ENCODE results near the gene L3MBTL2.
A peak's percentile ranks its signal among the peaks of the same experiment; 100 is the strongest.
"Not testable (repeated sequence)": the region's sequence is repeated elsewhere in the genome, so short reads cannot be mapped to it uniquely, and the experiment has no call there.

Gene L3MBTL2

DNA sequence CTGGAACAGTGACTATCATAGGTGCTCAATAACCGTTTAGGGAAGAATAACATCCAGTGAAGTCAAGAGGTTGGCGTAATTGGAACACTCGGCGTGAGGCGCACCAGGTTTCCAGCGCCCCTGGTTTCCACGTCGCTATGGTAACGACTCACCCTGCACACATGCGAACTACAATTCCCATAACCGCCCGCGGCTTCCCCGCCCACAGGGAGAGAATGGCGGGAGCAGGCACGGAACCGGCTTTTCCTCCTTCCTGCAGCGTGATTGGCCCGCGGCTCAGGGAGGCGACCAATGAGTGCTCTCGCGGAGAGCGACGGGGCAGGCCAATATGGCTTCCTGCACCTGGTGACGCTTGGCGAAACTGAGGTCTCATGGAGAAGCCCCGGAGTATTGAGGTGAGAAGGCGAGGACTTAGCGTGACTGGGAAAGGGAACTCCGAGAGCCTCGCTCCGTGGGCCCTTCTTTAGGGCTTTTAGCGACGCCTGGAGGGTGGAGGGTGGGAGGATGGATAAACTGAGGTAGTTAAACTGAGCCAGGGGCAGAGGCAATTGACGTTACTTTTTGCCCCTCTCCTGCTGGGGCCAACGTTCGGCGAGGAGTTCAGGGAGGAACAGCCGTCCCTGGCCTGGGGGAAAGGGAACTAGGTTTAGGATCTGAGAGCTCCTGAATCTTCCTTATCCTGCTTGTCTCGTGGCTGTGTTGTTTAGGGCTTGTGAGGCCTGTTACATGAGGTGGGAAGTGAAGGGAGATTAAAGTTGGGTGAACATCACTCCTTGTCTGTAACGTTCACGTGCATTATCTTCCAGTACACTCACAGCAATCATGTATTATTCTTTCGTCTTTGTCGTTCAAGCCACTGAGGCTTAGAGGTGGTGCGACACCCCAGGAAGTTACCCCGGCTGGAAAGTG, at the start of gene L3MBTL2:
TSS of gene L3MBTL2 (plus strand) at position 321 of the 909 bp plus-strand sequence. CDS start at position 372, 51 bp downstream.
- peaks cover 5% of the 10 kb centered on the region for H3K4me1 ChIP-seq (ENCODE audit: insufficient read depth, low read length)
- no peaks in the 10 kb centered on the region for H3K27me3 ChIP-seq (ENCODE audit: control insufficient read depth in 1 of 2, insufficient read depth in 2 of 2, low read length in 2 of 2)
- H3K4me3 ChIP-seq (ENCODE audit: low read depth in 1 of 2, low read length in 2 of 2): peak within 1 kb of the TSS; percentile 58 to 91
- H3K27ac ChIP-seq (ENCODE audit: low read depth, low read length): peak within 1 kb of the TSS; percentile 77
- peaks cover 5% of the 10 kb centered on the region for H3K36me3 ChIP-seq (ENCODE audit: insufficient read depth, low read length)
- peak within 1 kb of the TSS; percentile 77 for H3K9ac ChIP-seq (ENCODE audit: low read length)
- no peaks in the 10 kb centered on the region for H3K9me3 ChIP-seq (ENCODE audit: low read length)

DNA sequence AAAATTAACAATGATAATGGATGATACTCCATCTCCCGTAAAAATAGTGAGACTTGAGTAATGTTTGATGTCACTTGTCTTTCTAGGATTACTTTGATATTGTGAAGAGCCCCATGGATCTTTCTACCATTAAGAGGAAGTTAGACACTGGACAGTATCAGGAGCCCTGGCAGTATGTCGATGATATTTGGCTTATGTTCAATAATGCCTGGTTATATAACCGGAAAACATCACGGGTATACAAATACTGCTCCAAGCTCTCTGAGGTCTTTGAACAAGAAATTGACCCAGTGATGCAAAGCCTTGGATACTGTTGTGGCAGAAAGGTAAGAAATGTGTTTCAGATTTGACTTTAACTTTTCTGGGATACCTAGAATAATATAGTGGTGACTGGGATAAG, 48.0 kb upstream of the L3MBTL2 start:
- Histone ChIP-seq H3K9ac (ENCODE audit: low read length) (no peak overlapping the region), H3K9me3 (ENCODE audit: low read length) (no peaks in the 10 kb centered on the region), H3K27ac (ENCODE audit: low read depth, low read length) (no peak overlapping the region), H3K4me3 (ENCODE audit: low read depth in 1 of 2, low read length in 2 of 2) (no peak overlapping the region), H3K4me1 (ENCODE audit: insufficient read depth, low read length) (no peaks in the 10 kb centered on the region), H3K27me3 (ENCODE audit: control insufficient read depth in 1 of 2, insufficient read depth in 2 of 2, low read length in 2 of 2) (no peaks in the 10 kb centered on the region), H3K36me3 (ENCODE audit: insufficient read depth, low read length) (peaks cover 85% of the 10 kb centered on the region)

DNA sequence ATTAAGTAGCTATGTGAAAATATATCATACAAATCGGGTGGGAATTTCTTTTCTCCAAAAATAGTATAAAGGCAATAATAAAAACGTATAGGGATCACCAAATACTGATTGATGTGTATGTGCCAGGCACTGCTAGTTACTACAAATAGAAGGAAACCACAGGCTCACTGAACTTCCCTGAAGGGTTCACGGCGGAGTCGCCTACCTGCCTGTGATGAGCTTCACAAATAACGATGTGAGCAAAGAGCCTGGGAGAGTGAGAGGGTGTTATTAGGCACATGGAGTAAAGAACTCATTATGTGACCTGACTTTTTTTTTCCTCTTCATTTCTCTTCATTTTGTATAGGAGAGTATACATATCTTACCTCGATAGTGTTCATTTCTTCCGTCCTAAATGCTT, 36.0 kb upstream of the L3MBTL2 start:
- Histone ChIP-seq H3K4me1 (ENCODE audit: insufficient read depth, low read length) (no peaks in the 10 kb centered on the region), H3K27me3 (ENCODE audit: control insufficient read depth in 1 of 2, insufficient read depth in 2 of 2, low read length in 2 of 2) (no peaks in the 10 kb centered on the region), H3K4me3 (ENCODE audit: low read depth in 1 of 2, low read length in 2 of 2) (no peak overlapping the region), H3K27ac (ENCODE audit: low read depth, low read length) (no peak overlapping the region), H3K36me3 (ENCODE audit: insufficient read depth, low read length) (peaks cover 68% of the 10 kb centered on the region), H3K9me3 (ENCODE audit: low read length) (no peaks in the 10 kb centered on the region), H3K9ac (ENCODE audit: low read length) (no peak overlapping the region)

DNA sequence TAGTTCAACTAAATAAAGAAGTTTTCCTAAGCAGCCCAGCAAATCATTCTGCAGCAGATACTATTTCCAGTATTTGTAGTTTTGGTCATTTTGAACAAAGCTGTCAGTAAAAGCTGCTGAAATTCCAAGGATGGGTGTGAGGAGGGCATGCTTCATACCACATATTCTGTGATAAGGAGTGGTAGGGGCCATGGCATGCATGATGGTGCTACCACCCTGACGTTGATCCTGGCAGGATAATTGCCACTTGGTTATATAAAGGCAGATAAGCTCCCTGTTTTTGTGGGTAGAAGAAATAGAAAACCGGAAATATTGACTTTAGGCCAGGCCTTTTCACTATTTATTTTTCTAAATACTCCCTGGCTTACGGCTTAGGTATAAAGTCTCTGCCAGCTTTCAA, 33.1 kb upstream of the L3MBTL2 start:
- no peak overlapping the region for H3K9ac ChIP-seq (ENCODE audit: low read length)
- H3K4me3 ChIP-seq (ENCODE audit: low read depth in 1 of 2, low read length in 2 of 2): no peak overlapping the region
- no peaks in the 10 kb centered on the region for H3K9me3 ChIP-seq (ENCODE audit: low read length)
- H3K27me3 ChIP-seq (ENCODE audit: control insufficient read depth in 1 of 2, insufficient read depth in 2 of 2, low read length in 2 of 2): no peaks in the 10 kb centered on the region
- H3K4me1 ChIP-seq (ENCODE audit: insufficient read depth, low read length): no peaks in the 10 kb centered on the region
- no peak overlapping the region for H3K27ac ChIP-seq (ENCODE audit: low read depth, low read length)
- H3K36me3 ChIP-seq (ENCODE audit: insufficient read depth, low read length): peaks cover 82% of the 10 kb centered on the region

DNA sequence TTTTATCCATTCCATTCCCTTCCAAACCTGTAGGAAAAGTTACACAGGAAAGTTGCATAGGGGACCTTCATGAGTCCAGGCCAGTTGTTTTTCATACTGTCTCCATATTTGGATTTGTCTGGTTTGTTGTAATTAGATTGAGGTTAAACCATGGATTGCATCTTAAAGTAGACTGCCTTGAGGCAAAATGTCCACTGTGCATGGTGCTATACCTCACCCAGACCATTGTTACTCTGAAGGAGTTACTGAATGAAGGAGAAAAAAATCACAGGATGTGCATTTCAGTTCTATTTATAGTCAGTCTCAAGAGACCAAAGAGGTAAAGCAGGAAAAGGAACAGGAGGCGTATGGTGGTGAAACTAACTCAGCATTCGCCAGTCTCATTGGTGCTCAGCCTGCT, 29.6 kb upstream of the L3MBTL2 start:
- Histone ChIP-seq H3K9me3 (ENCODE audit: low read length) (no peaks in the 10 kb centered on the region), H3K9ac (ENCODE audit: low read length) (no peak overlapping the region), H3K27me3 (ENCODE audit: control insufficient read depth in 1 of 2, insufficient read depth in 2 of 2, low read length in 2 of 2) (no peaks in the 10 kb centered on the region), H3K4me1 (ENCODE audit: insufficient read depth, low read length) (no peaks in the 10 kb centered on the region), H3K4me3 (ENCODE audit: low read depth in 1 of 2, low read length in 2 of 2) (no peak overlapping the region), H3K27ac (ENCODE audit: low read depth, low read length) (no peak overlapping the region), H3K36me3 (ENCODE audit: insufficient read depth, low read length) (peaks cover 82% of the 10 kb centered on the region)

DNA sequence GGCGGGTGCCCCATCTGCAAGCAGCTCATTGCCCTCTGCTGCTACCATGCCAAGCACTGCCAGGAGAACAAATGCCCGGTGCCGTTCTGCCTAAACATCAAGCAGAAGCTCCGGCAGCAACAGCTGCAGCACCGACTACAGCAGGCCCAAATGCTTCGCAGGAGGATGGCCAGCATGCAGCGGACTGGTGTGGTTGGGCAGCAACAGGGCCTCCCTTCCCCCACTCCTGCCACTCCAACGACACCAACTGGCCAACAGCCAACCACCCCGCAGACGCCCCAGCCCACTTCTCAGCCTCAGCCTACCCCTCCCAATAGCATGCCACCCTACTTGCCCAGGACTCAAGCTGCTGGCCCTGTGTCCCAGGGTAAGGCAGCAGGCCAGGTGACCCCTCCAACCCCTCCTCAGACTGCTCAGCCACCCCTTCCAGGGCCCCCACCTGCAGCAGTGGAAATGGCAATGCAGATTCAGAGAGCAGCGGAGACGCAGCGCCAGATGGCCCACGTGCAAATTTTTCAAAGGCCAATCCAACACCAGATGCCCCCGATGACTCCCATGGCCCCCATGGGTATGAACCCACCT, 28.0 kb upstream of the L3MBTL2 start:
- H3K4me1 ChIP-seq (ENCODE audit: insufficient read depth, low read length): no peaks in the 10 kb centered on the region
- H3K27me3 ChIP-seq (ENCODE audit: control insufficient read depth in 1 of 2, insufficient read depth in 2 of 2, low read length in 2 of 2): no peaks in the 10 kb centered on the region
- no peak overlapping the region for H3K4me3 ChIP-seq (ENCODE audit: low read depth in 1 of 2, low read length in 2 of 2)
- H3K27ac ChIP-seq (ENCODE audit: low read depth, low read length): no peak overlapping the region
- no peak overlapping the region for H3K9ac ChIP-seq (ENCODE audit: low read length)
- no peaks in the 10 kb centered on the region for H3K9me3 ChIP-seq (ENCODE audit: low read length)
- peaks cover 74% of the 10 kb centered on the region for H3K36me3 ChIP-seq (ENCODE audit: insufficient read depth, low read length)

DNA sequence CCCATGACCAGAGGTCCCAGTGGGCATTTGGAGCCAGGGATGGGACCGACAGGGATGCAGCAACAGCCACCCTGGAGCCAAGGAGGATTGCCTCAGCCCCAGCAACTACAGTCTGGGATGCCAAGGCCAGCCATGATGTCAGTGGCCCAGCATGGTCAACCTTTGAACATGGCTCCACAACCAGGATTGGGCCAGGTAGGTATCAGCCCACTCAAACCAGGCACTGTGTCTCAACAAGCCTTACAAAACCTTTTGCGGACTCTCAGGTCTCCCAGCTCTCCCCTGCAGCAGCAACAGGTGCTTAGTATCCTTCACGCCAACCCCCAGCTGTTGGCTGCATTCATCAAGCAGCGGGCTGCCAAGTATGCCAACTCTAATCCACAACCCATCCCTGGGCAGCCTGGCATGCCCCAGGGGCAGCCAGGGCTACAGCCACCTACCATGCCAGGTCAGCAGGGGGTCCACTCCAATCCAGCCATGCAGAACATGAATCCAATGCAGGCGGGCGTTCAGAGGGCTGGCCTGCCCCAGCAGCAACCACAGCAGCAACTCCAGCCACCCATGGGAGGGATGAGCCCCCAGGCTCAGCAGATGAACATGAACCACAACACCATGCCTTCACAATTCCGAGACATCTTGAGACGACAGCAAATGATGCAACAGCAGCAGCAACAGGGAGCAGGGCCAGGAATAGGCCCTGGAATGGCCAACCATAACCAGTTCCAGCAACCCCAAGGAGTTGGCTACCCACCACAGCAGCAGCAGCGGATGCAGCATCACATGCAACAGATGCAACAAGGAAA, 27.3 kb upstream of the L3MBTL2 start:
- Histone ChIP-seq H3K36me3 (ENCODE audit: insufficient read depth, low read length) (peaks cover 67% of the 10 kb centered on the region), H3K27ac (ENCODE audit: low read depth, low read length) (no peak overlapping the region), H3K9ac (ENCODE audit: low read length) (no peak overlapping the region)

DNA sequence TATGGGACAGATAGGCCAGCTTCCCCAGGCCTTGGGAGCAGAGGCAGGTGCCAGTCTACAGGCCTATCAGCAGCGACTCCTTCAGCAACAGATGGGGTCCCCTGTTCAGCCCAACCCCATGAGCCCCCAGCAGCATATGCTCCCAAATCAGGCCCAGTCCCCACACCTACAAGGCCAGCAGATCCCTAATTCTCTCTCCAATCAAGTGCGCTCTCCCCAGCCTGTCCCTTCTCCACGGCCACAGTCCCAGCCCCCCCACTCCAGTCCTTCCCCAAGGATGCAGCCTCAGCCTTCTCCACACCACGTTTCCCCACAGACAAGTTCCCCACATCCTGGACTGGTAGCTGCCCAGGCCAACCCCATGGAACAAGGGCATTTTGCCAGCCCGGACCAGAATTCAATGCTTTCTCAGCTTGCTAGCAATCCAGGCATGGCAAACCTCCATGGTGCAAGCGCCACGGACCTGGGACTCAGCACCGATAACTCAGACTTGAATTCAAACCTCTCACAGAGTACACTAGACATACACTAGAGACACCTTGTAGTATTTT, 26.6 kb upstream of the L3MBTL2 start:
- H3K27ac ChIP-seq (ENCODE audit: low read depth, low read length): no peak overlapping the region
- H3K36me3 ChIP-seq (ENCODE audit: insufficient read depth, low read length): peaks cover 61% of the 10 kb centered on the region
- no peak overlapping the region for H3K4me3 ChIP-seq (ENCODE audit: low read depth in 1 of 2, low read length in 2 of 2)

More for the DNA sequence above, 27.3 kb upstream of the L3MBTL2 start:
- H3K27me3 ChIP-seq (ENCODE audit: control insufficient read depth in 1 of 2, insufficient read depth in 2 of 2, low read length in 2 of 2): no peaks in the 10 kb centered on the region
- H3K4me1 ChIP-seq (ENCODE audit: insufficient read depth, low read length): no peaks in the 10 kb centered on the region
- H3K9me3 ChIP-seq (ENCODE audit: low read length): no peaks in the 10 kb centered on the region
- H3K4me3 ChIP-seq (ENCODE audit: low read depth in 1 of 2, low read length in 2 of 2): no peak overlapping the region

DNA sequence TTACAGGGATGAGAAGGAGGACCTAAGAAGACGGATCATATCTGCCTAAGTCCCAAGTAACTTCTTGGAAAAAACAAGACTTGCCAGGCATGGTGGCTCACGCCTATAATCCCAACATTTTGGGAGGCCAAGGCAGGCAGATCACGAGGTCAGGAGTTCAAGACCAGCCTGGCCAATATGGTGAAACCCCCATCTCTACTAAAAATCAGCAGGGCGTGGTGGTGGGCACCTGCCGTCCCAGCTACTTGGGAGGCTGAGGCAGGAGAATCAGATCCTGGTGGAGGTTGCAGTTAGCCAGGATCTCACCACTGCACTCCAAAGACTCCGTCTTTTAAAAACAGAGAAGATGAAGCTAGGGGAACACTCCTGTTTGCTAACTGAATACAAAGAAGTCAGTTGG, 24.8 kb upstream of the L3MBTL2 start:
- not testable (repeated sequence) for H3K4me3 ChIP-seq (ENCODE audit: low read depth in 1 of 2, low read length in 2 of 2); H3K27me3 ChIP-seq (ENCODE audit: control insufficient read depth in 1 of 2, insufficient read depth in 2 of 2, low read length in 2 of 2); H3K9me3 ChIP-seq (ENCODE audit: low read length); H3K9ac ChIP-seq (ENCODE audit: low read length); H3K4me1 ChIP-seq (ENCODE audit: insufficient read depth, low read length); H3K27ac ChIP-seq (ENCODE audit: low read depth, low read length)
- H3K36me3 ChIP-seq (ENCODE audit: insufficient read depth, low read length): peaks cover 42% of the 10 kb centered on the region

More for the DNA sequence above, 26.6 kb upstream of the L3MBTL2 start:
- H3K9ac ChIP-seq (ENCODE audit: low read length): no peak overlapping the region
- no peaks in the 10 kb centered on the region for H3K4me1 ChIP-seq (ENCODE audit: insufficient read depth, low read length)
- H3K27me3 ChIP-seq (ENCODE audit: control insufficient read depth in 1 of 2, insufficient read depth in 2 of 2, low read length in 2 of 2): no peaks in the 10 kb centered on the region
- H3K9me3 ChIP-seq (ENCODE audit: low read length): no peaks in the 10 kb centered on the region

DNA sequence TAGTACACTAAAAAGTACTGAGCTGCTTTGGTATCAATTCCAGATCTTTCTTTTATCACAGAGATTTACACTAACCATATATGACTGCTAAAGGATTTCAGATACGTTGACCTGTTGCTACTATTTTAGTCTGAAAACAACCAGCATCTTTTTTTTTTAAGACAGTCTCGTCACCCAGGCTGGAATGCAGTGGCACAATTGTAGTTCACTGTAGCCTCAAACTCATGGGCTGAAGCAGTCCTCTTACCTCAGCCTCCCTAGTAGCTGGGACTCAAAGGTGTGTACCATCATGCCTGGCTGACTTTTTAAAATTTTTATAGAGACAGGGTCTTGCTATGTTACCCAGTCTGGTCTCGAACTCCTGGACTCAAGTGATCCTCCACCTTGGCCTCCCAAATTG, 24.2 kb upstream of the L3MBTL2 start:
- no peak overlapping the region for H3K9ac ChIP-seq (ENCODE audit: low read length)
- H3K27ac ChIP-seq (ENCODE audit: low read depth, low read length): no peak overlapping the region
- H3K4me1 ChIP-seq (ENCODE audit: insufficient read depth, low read length): no peaks in the 10 kb centered on the region
- H3K9me3 ChIP-seq (ENCODE audit: low read length): no peaks in the 10 kb centered on the region
- peaks cover 36% of the 10 kb centered on the region for H3K36me3 ChIP-seq (ENCODE audit: insufficient read depth, low read length)
- H3K4me3 ChIP-seq (ENCODE audit: low read depth in 1 of 2, low read length in 2 of 2): no peak overlapping the region
- no peaks in the 10 kb centered on the region for H3K27me3 ChIP-seq (ENCODE audit: control insufficient read depth in 1 of 2, insufficient read depth in 2 of 2, low read length in 2 of 2)
